HG03342 (cell line): ENCODE measurements around the gene RYR2.

Experiments used
- ATAC-seq: cut with Tn5 transposase; IDR thresholded peaks from one replicate; pipeline ENCODE4 v1.9.1; 2021; ENCODE audit warnings: mild to moderate bottlenecking, moderate library complexity; ENCODE audit not compliant: unreplicated experiment

The RYR2 gene

DNA sequence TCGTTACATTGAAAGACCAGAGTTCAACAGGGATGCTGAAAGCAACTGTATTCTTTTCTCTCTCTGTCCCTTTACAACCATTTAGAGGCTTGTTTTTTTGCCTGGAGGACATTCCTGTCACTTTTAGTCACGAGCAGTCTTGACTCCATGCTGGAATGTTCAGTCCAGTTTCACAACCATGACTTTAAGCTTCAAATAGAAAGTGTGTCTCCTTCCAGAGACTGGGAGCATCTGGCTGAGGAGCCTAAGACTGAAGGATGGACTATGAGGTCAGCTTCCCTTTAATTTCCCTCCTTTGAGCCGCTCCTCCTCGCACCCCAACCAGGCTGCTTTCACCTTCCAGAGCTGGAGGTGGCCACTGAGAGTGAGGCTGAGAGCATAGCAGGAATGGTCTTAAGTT is 10.5 kb upstream of the RYR2 start:
- ATAC-seq, result no peak

DNA sequence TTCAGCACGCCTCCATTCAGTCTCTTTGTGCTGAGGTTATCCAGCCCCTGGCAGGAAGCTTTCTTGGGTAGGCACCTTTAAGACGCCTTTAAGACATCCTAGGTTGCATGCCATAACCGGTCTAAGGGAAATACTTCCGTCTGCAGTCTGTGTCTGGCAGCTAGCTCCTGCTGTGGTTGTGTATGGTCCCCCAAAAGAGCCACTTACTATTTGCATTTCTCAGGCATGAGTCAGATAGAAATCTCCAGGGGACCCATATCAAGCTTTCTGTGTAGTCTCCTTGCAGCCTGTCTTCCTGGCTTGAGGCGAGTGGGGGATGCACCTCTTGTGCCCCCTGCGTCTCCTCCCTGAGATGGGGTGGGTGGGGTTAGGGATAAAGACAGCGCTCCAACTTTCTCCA is 10.0 kb upstream of the RYR2 start:
- ATAC-seq, result peak; percentile 87

DNA sequence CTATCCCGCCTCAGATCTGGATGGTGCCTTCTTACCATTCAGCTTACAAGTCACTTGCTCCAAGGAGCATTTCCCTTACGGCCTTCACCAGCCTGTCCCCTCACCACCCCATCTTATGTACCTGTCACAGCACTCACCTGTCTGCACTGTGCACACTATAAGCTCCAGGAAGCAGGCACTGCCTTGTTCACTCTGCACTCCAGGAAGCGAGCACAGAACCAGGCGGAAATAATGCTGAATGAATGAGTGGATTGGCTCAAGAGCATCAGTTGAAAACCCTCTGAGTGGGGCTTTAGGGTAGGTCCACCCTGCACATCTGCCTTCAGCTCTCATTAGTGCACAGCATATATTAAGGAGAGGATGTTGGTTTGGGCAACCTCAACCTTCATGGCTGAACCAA is 8.9 kb upstream of the RYR2 start:
- ATAC-seq, result no peak

DNA sequence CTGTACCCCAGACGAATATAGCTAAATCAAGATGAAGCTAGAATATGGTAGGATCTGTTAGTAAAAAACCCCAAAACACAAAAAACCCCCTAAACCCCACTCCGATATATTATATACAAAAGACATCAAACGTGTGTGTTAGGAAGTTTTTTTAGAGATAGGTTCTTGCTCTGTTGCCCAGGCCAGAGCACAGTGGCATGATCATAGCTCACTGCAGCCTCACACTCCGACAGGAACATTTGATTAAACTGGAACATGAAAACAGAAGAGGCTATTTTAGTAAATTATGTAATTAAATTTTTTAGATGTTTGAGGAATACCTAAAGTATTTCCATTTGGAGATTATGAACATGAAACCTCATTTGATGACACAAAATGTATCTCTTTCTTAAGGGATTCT is 8.2 kb upstream of the RYR2 start:
- no peak for ATAC-seq

DNA sequence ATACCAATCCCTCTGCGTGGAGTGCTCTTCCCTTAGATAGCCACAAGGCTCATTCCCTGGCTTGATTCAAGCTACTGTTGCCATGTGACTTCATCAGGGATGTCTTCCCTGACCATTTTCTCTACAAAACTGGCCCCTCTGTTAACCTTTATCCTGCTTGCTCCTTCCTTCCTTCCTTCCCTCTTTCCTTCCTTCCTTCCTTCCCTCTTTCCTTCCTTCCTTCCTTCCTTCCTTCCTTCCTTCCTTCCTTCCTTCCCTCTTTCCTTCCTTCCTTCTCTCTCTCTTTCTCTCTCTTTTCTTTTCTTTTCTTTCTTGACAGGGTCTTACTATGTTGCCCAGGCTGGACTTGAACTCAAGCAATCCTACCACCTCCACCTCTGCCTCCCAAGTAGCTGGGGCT is 6.2 kb upstream of the RYR2 start:
- ATAC-seq, result no peak

DNA sequence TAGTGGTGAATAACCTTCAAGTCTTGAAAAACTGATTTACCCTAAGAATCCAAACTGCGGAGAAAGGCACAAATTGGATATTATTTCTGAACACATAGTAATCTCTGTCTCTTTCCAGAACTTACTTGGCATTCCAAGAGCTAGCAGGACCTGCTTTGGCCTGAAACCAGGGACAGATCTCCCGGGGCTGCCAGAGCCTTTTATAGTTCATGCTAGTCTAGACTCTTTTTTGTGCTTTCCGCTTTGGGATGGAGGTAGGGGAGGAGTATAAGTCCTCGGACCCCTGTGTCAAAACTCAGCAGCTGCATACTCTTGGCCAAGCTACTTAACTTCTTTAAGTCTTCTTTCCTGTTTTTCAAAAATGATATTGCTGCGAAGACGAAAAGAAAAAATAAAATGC is 3.8 kb upstream of the RYR2 start:
- no peak for ATAC-seq

DNA sequence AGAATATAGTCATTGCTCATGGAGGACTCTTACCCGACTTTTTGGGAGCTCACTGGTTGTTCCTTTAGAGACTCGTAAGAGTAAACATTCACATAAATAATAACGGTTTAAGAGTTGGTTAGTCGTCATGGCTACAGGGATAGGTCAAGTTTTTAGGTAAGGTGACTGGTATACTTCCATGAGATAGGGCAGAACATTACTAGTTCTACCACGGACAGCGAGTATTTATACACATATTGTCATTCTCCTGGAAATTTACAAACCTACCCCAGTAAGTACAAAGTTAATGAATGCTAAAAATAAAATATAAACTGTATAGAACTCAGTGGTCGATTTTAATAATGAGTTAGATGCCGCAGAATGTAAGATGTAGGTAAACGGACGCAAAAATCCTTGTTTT is 1.2 kb upstream of the RYR2 start:
- no peak for ATAC-seq

DNA sequence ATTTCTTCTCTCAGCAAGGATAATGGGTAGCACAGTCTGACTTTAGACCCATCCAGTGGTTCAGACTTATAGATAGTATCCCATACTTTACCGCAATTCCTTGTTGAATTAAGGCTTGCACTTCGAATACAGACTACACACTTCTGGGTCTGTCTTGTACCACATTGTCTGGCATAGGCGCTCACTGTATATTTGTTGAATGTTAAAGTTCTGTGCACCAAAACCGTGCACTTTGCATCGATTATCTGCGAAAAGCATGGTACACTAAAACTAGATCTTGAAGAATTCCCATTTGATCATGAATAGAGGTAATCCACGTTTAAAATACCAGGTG is 556 bp upstream of the RYR2 start:
- ATAC-seq, result no peak

DNA sequence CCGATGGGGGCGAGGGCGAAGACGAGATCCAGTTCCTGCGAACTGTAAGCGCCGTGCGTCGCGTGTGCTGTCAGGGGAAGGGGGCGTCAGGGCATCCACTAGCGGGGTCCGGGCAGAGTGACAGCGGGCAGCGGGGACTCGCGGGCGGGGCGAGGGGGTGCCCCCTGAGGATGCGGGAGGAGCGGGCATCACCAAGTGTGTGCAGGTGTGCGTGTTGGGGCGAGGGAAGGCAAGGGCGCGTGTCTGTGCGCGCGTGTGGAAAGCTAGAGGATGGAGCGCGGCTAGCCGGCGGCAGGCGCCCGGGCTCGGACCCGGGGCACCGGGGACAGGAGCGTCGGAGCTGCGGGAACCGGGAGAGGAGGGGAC is 525 bp downstream of the RYR2 start:
- ATAC-seq, result no peak

DNA sequence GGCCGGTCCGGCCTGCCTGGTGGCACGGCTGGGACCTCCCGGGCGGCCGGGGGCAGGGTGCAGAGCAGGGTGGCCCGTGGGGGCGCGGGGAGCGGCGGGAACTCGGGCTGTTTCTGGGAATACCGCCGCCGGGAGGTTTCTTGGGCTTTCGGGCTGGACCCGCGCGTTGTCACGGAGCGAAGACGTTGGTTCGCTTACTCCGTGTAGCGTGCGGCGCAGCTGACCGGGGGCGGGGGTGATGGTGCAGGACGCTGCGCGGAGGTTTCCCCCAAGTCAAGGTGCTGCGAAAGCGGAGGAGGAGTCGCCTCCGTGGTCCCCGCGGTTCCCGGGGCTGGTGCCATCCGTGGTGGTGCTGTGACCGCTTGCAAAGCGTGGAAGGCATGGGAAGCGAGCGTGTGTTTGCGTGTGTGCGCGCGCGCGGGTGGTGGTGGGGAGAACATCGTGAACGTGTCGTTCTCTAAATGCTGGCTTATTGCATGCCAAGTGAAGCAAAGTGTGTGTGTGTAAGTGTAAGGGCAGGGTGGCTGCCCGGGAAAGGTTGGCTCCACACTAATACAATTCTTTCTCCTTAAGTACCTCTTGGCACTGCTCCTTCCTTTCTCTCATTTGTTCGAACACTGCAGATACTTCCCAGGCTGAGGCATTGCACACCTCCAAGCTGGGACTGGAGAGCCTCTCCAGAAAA is 1.1 kb downstream of the RYR2 start:
- no peak for ATAC-seq

DNA sequence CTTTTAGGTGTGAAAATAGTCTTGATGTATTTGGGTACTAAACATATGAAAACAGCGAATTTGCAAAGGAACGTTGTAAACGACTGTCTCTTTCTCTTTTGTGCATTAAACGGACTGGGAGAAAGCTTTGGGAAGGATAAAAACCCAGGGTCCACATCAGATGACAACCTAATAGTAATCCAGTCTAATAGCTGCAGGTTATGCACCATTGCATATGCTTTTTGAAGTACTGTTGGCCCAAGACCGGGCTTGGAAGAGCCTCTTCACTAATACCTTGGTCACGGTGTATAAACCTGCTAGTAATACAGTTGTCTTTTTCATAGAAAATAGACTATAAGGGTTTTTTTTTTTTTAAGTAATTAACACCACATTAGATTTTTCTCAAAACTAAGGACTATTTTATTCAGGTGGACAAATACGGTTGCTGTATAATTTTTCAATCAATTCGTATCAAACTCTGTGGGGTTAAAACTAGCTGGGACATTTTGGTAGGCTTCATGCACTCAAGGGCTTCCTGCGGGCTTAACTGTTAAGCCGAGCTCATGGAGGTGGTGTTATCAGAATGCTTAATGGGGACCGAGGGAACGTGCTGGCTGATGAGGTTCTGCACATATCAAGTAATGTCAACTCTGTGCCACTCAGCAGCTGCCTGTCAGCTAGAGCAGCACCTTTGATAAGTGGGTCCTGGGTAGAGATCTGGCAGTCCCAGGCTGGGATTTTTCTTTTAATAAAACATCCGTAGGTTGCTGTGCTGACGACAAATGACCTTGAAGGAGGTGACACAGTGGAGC is 2.1 kb downstream of the RYR2 start:
- ATAC-seq, result no peak

DNA sequence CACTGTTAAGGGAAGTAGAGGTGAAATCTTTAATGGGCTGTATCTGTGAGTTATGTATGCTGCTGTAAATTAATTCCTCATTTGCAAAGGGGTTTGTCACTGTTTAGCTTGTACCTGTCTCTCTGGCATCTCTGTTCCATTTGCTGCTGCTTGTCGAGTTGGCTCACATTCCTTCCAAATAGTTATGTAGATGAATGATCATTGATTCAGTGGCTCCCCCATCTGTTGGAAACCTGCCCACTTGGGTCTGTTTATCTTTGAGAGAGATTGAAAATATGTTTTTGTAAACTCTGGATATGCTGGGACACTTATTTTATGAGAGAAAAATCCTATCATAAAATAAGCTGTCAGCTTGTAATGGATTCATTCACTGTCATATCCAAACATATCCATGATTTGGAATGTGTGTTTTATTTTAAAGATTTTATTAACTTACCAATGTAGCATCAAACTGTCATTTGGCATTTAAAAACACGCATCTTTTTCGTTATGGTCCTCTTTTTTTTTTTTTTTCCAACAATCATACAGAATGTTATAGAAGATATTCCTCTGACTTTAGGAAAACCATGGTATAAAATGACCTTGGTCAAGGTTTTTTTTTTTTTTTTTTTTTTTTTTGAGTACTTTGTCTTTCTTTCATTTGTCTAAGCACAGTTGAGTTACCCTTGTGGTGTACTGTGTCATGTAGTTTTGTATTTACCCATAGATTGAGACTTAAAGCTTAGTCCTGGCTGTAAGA is 3.5 kb downstream of the RYR2 start:
- no peak for ATAC-seq

DNA sequence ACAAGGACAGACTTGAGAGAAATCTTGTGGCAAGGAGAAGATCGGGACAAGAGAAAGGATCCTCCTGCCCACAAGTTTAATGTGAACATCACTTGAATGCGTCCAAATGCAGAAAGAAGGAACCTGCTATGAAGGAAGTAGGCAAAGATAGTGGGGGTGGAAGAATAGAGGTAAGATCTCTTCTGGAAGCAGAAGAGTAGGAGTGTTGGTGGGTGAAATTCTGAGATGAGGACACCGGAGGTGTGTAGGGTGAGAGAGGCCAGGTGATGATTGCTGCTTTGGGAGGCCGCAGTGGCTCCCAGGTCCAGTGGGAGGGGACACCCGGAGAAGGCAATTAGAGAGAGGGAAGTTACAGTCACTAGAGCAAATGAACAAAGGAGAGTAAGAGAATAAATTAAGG is 6.8 kb downstream of the RYR2 start:
- ATAC-seq, result no peak

DNA sequence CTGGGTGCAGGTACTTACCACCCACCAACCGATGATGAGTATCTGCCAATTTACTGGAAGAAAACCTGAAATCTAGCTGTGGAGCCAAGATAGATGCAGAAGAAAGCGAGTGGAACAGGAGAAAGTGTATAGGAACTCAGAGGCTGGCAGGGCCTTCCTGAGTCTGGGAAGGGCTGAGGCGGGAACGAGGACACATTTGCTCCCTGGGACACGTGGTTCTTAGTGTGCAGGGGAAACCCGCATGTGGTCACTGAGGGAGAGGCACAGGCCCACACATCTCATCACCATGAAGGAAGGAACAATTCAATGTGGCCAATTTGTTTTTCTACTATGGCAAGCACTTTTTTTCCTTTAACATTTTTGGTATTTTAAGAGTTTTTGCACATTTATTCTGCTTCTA is 8.2 kb downstream of the RYR2 start:
- ATAC-seq, result no peak

DNA sequence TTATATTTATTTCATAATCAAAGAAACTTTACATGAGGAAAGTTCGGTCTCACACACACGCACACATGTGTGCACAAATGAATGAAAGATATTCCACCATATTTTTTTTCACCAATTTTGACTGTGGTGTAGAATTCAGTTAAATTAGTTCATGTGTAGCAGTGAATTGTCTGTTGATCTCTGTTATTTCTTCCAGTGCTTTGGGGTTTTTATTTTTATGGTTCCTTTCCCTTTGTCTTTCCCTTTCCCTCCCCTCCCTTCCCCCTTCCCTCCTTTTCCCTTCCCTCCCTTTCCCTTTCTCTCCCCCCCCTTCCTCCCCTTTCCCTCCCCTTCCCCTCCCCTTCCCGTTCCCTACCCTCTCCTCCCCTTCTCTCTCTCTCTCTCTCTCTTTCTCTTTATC is 8.9 kb downstream of the RYR2 start:
- ATAC-seq, result no peak

DNA sequence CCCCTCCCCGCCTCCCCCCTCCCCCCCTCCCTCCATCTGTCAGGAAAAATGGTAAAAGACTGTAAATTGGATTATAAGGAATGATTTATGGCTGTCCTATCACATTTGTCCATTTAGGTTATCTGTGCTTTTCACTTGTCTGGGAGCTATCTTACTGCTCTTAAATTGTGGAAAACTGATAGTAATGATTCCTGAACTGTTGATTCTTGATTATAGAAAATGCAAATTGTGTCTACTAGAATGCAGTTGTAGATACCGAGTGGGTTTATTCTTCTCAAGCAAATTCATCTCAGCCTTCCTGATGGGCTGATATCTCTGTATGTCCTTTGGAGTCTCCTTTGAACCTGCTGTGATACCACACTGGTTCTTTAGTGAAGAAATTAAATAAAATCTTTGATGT is 12.3 kb downstream of the RYR2 start:
- ATAC-seq, result no peak

DNA sequence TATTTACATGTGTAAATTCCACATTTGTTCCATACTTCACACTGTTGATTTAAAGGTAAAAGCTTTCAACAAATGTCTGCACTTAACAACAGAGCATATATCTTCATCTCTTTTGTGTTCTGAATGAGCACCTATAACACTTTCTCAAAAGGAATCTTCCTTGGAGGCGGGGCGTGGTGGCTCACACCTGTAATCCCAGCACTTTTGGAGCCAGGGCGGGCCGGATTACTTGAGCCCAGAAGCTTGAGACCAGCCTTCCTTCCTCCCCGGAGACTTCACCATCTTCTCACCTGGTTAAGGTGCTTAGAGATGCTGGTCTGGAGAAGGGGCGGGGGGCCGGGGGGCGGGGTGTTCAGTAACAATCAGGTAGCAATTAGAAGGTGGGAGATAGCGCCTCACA is 16.5 kb downstream of the RYR2 start:
- no peak for ATAC-seq

DNA sequence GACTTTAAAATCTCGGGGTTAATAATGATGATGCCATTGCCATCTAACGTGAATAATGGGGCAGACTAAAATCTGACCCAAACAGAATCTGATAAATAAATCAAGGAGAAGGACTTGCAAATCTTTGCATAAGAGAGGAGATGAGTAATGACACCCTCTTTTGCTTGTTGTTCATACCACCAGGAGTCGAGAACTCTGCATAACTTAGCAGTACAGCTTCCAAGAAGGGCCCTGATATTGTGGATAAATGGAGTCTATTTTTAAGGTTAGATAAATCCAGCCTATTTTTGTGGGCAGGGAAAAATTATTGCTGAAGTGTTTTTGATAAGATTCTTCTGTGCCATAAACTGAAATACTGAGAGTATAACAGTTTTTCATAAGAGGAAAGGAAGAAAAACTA is 17.3 kb downstream of the RYR2 start:
- ATAC-seq, result no peak

DNA sequence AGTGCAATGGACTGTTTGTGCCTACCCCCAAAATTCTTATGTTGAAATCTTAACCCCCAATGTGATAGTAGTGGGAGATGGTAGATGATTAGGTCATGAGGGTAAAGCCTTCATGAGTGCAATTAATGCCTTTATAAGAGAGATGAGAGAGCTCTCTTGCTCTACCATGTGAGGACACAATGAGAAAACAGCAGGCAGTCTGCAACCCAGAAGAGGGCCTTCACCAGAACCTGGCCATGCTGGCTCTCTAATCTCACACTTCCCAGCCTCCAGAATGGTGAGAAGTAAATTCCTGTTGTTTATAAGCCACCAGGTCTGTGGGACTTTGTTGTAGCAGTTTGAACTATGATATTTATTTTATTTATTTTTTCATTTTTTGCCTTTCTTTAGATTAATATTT is 21.0 kb downstream of the RYR2 start:
- no peak for ATAC-seq

DNA sequence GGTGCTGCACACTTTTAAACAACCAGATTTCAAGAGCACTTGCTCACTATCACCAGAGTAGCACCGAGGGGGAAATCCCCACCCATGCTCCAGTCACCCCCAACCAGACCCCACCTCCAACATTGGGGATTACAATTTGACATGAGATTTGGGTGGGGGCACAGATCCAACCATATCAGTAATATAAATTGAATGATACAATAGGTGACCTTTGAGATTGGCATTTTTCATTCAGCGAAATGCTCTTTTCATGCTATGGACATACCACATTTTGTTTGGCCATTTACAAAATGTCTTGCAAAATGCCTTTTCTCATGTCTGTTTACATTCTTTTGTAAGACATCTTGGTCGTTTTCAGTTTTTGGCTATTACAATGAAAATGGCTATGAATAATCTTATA is 23.9 kb downstream of the RYR2 start:
- no peak for ATAC-seq

DNA sequence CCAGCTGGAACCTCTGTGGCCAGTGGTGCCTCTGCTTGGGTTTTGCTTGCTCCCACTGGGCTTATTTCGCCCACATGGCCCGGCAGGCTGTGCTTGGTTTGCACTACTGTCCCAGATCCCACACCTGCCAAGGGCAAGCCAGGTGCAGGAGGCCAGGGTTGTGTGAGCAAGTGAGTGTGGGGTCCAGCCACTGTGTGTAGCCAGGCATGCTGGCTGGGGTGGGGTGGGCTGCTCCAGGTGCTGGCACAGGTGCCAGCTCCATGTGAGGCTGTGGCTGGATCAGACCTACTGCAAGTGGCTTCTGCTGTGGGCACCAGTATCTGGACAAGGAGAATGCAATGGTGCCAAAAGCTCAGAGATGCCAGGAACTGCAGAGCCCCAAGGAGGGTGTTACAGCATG is 28.5 kb downstream of the RYR2 start:
- no peak for ATAC-seq

DNA sequence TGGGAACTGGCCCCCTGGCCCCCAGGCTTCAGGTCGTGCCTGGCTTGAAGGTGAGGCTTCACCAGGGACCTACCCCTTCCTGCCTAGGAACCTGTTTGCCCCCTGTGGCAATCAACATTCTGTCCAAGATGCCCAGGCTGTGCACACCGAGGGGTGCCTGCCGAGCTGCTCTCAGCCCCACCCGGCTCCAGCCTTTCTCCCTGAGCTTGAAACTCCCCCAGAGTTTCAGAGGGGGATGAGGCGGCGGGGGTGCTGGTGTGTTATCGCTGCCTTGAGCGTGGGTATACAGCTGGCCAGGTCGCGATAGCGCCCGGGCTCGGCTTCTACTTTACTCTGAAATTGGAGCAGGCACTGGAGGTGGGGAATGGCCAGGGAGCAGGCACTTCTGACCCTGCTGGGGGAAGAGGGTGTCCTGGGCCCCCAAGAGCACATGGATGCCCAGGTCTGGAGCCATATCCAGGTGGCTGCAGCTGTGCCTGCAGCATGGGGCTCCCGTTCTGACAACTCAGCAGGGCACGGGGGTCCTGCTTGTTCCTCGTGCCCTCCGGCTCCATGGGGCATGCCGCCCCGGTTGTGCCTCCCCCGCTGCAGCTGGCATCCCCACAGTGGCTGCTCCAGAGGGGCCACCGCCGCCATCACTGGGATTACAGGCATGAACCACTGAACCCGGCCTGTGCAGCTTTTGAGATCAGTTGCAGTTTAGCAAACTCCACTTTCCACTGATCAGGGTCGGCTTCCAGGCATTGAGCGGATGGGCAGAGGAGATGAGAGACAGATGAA is 29.8 kb downstream of the RYR2 start:
- ATAC-seq, result no peak
